Adrenal gland (tissue), 12 donors: ENCODE data around the gene GRPEL1. TPM values are rescaled to one million over a fixed set of nuclear protein-coding genes. Genes with fewer than 3 reads are reported as not detected.

Experiments used
- DNase-seq, 7 donors: peaks; one replicate each; pipeline ENCODE4 v3.0.0-alpha.2; 2019 to 2020
- H3K27ac ChIP-seq, 5 donors: fragments of 200-600 bp; sonication (generic) in 4 of 5; 1 replicate in 3 of 5; 2 replicates in 2 of 5; pipeline versions ENCODE4 v1.5.1 to v1.8.0; 2016 to 2020; ENCODE audit warnings: mild to moderate bottlenecking in 1 of 5
- H3K27me3 ChIP-seq: fragments of 200-600 bp; 2 replicates; pipeline ENCODE4 v1.8.0; 2021
- H3K36me3 ChIP-seq, 2 donors: fragments of 200-600 bp; replicated peaks in 1 of 2; 1 replicate in 1 of 2; 2 replicates in 1 of 2; pipeline versions ENCODE4 v1.5.1 to v1.8.0; 2018 to 2022
- H3K4me1 ChIP-seq, 2 donors: fragments of 200-600 bp; replicated peaks in 1 of 2; 1 replicate in 1 of 2; 2 replicates in 1 of 2; pipeline versions ENCODE4 v1.5.1 to v1.8.0; 2018 to 2021
- H3K4me3 ChIP-seq, 4 donors: fragments of 200-600 bp; sonication (generic) in 3 of 4; one replicate each; pipeline ENCODE4 v1.5.1; 2016 to 2018
- H3K9me3 ChIP-seq, 3 donors: fragments of 200-600 bp; sonication (generic) in 1 of 3; replicated peaks in 1 of 3; 1 replicate in 2 of 3; 2 replicates in 1 of 3; pipeline versions ENCODE4 v1.5.1 to v1.8.0; 2016 to 2021
- CTCF ChIP-seq, 6 experiments: fragments of 450-650 bp in 4 of 6; fragments of 200-600 bp in 2 of 6; sonication (generic) in 1 of 6; IDR thresholded peaks; 1 replicate in 5 of 6; 2 replicates in 1 of 6; pipeline versions ENCODE4 v1.5.1 to v1.8.0; 2016 to 2021; ENCODE audit warnings: antibody characterized with exemption in 6 of 6, mild to moderate bottlenecking in 2 of 6, moderate library complexity in 1 of 6
- POLR2A ChIP-seq, 2 donors: fragments of 450-650 bp; IDR thresholded peaks; one replicate each; pipeline ENCODE4 v1.6.1; 2017; ENCODE audit warnings: antibody characterized with exemption in 2 of 2, mild to moderate bottlenecking in 2 of 2, moderate library complexity in 1 of 2
- WGBS, 4 donors: extraction: QIAGEN DNeasy Blood & Tissue Kit in 2 of 4; methylation state at CpG; one replicate each; pipeline versions ENCODE4 v1.1.5 to v1.1.7; 2013 to 2017; 5-methylcytosine and 5-hydroxymethylcytosine counted together
- intact Hi-C, 2 donors: fragments of 100-400 bp; cut with DNase I; formaldehyde crosslinking; loops; one replicate each; pipeline versions ENCODE4 v1.14.1 to v1.15.0; 2022 to 2023
- polyA plus RNA-seq, 3 donors: library from polyadenylated mRNA; stranded (reverse); fragments of 200-250 nt in 2 of 3; fragments of 350-450 nt in 1 of 3; fragmentation: Illumina TruSeq in 1 of 3; extraction: RNeasy Lipid Tissue Mini Kit (QIAGEN cat#74804) in 1 of 3; gene quantifications; one replicate each; pipeline ENCODE4 v1.2.3, GENCODE V29; 2013 to 2014
- total RNA-seq, 9 donors: library from RNA; depleted of rRNA in 4 of 9; stranded (reverse); fragments of >200 nt in 4 of 9; fragments of 120-200 nt in 1 of 9; fragmentation: NEBNext Ultra II Directional in 1 of 9; extraction: Animal tissue kit (Norgen Biotek cat#: 25700) in 1 of 9; gene quantifications; one replicate each; pipeline versions ENCODE4 v1.1.0 to v1.2.4, GENCODE V29; 2013 to 2023
- donor health status: healthy with polysubstance abuse.
- donor health status: Bipolar disorder and iron deficiency.
- donor health status: DM: yes; HTN: yes; CAD: no.
- donor health status: DM: no; HTN: no; CAD: no.
- donor health status: DM: no; HTN: no; CAD: no.
- donor health status: DM: yes; HTN: yes; CAD: no.

GRPEL1 gene
- total and polyA plus RNA-seq, 12 donors, result 35.8 to 439 (median 80.0) TPM

DNA sequence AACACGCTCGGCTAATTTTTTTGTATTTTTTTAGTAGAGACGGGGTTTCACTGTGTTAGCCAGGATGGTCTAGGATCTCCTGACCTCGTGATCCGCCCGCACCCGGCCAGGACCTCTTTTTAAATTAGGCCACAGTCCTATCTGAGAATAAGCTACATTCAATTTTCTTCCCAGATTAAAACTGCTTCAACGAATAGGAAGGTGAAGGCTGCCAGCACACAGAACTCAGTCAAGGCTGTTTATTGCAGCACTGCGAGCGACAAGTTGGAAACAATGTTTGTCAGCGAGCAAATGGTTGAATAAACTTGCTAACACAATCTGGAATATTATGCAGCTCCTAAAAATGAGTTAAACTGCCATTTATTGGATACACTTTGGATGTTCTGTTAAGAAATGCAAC is 1.9 kb downstream of the GRPEL1 start:
- H3K27ac ChIP-seq, result peak overlapping the region; percentile 93 to 98 (median 95)
- intact Hi-C loops, result loop anchor here in 1 of 2 donors (5.0 kb wide), 1 partner anchor 349 kb away; the partner anchor contains the start of gene BLOC1S4
- 48 to 67% (median 63%) methylated on average over 11 of the region's 11 CpGs for WGBS, 4 donors
- peaks cover 26 to 39% of the 10 kb centered on the region in 2 donors for H3K4me1 ChIP-seq
- TF ChIP-seq CTCF (IDR thresholded peaks at IDR 0.05) (no peak), POLR2A (IDR thresholded peaks at IDR 0.05) (no peak)
- peaks cover 0 to 37% of the 10 kb centered on the region in 2 donors for H3K36me3 ChIP-seq
- H3K27me3 ChIP-seq, result no peaks in the 10 kb centered on the region
- H3K4me3 ChIP-seq, result peak overlapping the region in 1 of 4 donors; percentile 66
- peak in 5 of 7 donors; percentile 30 to 58 (median 50) for DNase-seq
- H3K9me3 ChIP-seq, result no peaks in the 10 kb centered on the region

- DNase-seq, result peak in 1 of 7 donors; percentile 52
- 70 to 73% (median 71%) methylated on average over 4 of the region's 4 CpGs for WGBS, 4 donors
- TF ChIP-seq POLR2A (IDR thresholded peaks at IDR 0.05), result no peak
- no peak for TF ChIP-seq CTCF (IDR thresholded peaks at IDR 0.05)
- peaks cover 18 to 31% of the 10 kb centered on the region in 2 donors for H3K4me1 ChIP-seq
- peak overlapping the region in 1 of 5 donors; percentile 1 for H3K27ac ChIP-seq
- H3K36me3 ChIP-seq, result peaks cover 0 to 57% of the 10 kb centered on the region in 2 donors
- H3K9me3 ChIP-seq, result no peaks in the 10 kb centered on the region
- intact Hi-C loops, result no loop called here
- H3K27me3 ChIP-seq, result no peaks in the 10 kb centered on the region
- no peak overlapping the region for H3K4me3 ChIP-seq
These were observed 4.5 kb downstream of the GRPEL1 start for GRCh38 chr4:7063362-7063761.

- Histone ChIP-seq H3K36me3 (peaks cover 0 to 57% of the 10 kb centered on the region in 2 donors), H3K4me1 (peaks cover 18 to 31% of the 10 kb centered on the region in 2 donors), H3K4me3 (no peak overlapping the region), H3K9me3 (no peaks in the 10 kb centered on the region), H3K27ac (peak overlapping the region in 1 of 5 donors; percentile 1), H3K27me3 (no peaks in the 10 kb centered on the region)
- no peak for TF ChIP-seq POLR2A (IDR thresholded peaks at IDR 0.05)
- peak in 1 of 7 donors; percentile 45 for DNase-seq
- WGBS, 4 donors, result 84 to 92% (median 89%) methylated on average over 4 of the region's 4 CpGs
- intact Hi-C loops, result no loop called here
These were observed 5.0 kb downstream of the GRPEL1 start for GRCh38 chr4:7062816-7063215.

- Histone ChIP-seq H3K4me1 (peaks cover 14 to 27% of the 10 kb centered on the region in 2 donors), H3K36me3 (peaks cover 0 to 58% of the 10 kb centered on the region in 2 donors), H3K27me3 (no peaks in the 10 kb centered on the region), H3K4me3 (no peak overlapping the region), H3K27ac (no peak overlapping the region), H3K9me3 (no peaks in the 10 kb centered on the region)
- peak in 3 of 7 donors; percentile 13 to 47 (median 19) for DNase-seq
- TF ChIP-seq POLR2A (IDR thresholded peaks at IDR 0.05), result no peak
- no peak for TF ChIP-seq CTCF (IDR thresholded peaks at IDR 0.05)
- 71 to 85% (median 76%) methylated on average over 5 to 6 of the region's 6 CpGs for WGBS, 4 donors
- intact Hi-C loops, result no loop called here
These were observed 6.0 kb downstream of the GRPEL1 start for GRCh38 chr4:7061815-7062214.
